Measurements from ENCODE around the gene FRMD4B. TPM values are rescaled to one million over a fixed set of nuclear protein-coding genes. Genes with fewer than 3 reads are reported as not detected.

The FRMD4B gene
- total and polyA plus RNA-seq, 2 donors (not counting 3 experiments of a cell fraction or from before 2014, with no cell fraction given), result 66.4 to 89.7 TPM

DNA sequence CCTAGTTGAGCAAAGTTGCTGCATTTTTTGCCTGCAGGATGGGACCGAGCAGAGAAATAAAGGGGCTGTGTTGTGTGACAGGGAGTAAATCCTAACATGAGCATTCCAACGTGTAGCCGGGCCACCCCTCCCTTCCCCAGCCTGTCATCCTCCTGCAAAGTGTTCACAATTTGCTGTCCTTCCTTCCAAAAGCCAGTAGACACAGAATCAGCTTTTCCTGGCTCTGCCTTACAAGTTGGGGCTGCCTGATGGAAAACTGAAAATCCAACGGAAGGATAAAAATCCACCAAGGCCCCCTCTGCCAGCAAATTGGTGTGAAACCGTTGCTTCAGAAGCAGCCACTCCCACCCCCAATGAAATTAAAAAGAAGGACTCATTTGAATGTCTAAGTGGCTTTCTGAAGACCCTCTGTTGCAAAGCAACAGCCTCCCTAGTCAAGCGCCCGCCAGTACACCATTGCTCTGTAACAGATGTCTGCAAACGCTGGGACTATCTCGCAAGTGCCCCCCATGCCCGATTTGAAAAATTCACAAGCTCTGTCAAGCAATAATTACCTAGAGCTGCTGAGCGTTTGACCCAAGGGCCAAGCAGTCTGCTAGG, 665 bp downstream of the FRMD4B start:
- H3K36me3 ChIP-seq (ENCODE audit: control insufficient read depth in 2 of 2, extremely low read depth in 1 of 2, insufficient read depth in 2 of 2, low read length in 2 of 2), result no peaks in the 10 kb centered on the region
- H2AFZ ChIP-seq (ENCODE audit: low read depth, low read length), result peak overlapping the region; percentile 79
- H3K4me2 ChIP-seq (ENCODE audit: insufficient read depth, low read length), result peak overlapping the region; percentile 51
- H3K4me1 ChIP-seq (ENCODE audit: control insufficient read depth, extremely low read depth, insufficient read depth, low read length), result peaks cover 17% of the 10 kb centered on the region
- no peaks in the 10 kb centered on the region for H3K9me1 ChIP-seq (replicated peaks; ENCODE audit: control insufficient read depth, extremely low read depth, insufficient read depth, low read length)
- ChIA-PET CTCF (interaction anchor here (0.6 to 4.0 kb wide), 17 partner anchors 8 to 264 kb away, joined by 3 to 26 read pairs (median 6); no protein-coding TSS in a partner anchor), POLR2A (no interaction called here)
- H3K4me3 ChIP-seq (replicated peaks in 1 of 3; ENCODE audit: insufficient read depth in 1 of 3, low read depth in 1 of 3, low read length in 3 of 3), result peak overlapping the region; percentile 18 to 50 (median 33)
- TF ChIP-seq POLR2A (IDR thresholded peaks at IDR 0.05; ENCODE audit: low read depth, low read length), result no peak
- no peak for TF ChIP-seq GATA2 (IDR thresholded peaks at IDR 0.05; ENCODE audit: insufficient read depth, insufficient read length, low read depth, low read length)
- TF ChIP-seq, protein P1, sequence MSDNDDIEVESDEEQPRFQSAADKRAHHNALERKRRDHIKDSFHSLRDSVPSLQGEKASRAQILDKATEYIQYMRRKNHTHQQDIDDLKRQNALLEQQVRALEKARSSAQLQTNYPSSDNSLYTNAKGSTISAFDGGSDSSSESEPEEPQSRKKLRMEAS (IDR thresholded peaks at IDR 0.05; ENCODE audit: insufficient read depth, insufficient read length), result no peak
- TF ChIP-seq EZH2 (IDR thresholded peaks at IDR 0.05; ENCODE audit: borderline replicate concordance, low read depth, low read length, severe bottlenecking), result no peak
- TF ChIP-seq POLR2AphosphoS5 (IDR thresholded peaks at IDR 0.05; ENCODE audit: insufficient read depth, low read depth, low read length), result no peak
- no peak for TF ChIP-seq FOS (IDR thresholded peaks at IDR 0.05; ENCODE audit: borderline replicate concordance, insufficient read depth, low read length)
- TF ChIP-seq, protein P2, sequence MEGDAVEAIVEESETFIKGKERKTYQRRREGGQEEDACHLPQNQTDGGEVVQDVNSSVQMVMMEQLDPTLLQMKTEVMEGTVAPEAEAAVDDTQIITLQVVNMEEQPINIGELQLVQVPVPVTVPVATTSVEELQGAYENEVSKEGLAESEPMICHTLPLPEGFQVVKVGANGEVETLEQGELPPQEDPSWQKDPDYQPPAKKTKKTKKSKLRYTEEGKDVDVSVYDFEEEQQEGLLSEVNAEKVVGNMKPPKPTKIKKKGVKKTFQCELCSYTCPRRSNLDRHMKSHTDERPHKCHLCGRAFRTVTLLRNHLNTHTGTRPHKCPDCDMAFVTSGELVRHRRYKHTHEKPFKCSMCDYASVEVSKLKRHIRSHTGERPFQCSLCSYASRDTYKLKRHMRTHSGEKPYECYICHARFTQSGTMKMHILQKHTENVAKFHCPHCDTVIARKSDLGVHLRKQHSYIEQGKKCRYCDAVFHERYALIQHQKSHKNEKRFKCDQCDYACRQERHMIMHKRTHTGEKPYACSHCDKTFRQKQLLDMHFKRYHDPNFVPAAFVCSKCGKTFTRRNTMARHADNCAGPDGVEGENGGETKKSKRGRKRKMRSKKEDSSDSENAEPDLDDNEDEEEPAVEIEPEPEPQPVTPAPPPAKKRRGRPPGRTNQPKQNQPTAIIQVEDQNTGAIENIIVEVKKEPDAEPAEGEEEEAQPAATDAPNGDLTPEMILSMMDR (IDR thresholded peaks at IDR 0.05; ENCODE audit: extremely low read depth in 1 of 2, insufficient read depth in 1 of 2, low read depth in 1 of 2, low read length in 2 of 2), result no peak
- TF ChIP-seq JUN (IDR thresholded peaks at IDR 0.05; ENCODE audit: borderline replicate concordance, insufficient read depth, insufficient read length, low read depth), result no peak
- no peak for TF ChIP-seq MYC (IDR thresholded peaks at IDR 0.05; ENCODE audit: low read depth, low read length)
- DNase-seq (ENCODE audit: low read depth, low spot score) (no peak), FAIRE-seq (no peak)
- no peak overlapping the region for H3K9ac ChIP-seq (replicated peaks; ENCODE audit: extremely low read depth, insufficient read depth, low read length)
- H3K79me2 ChIP-seq (ENCODE audit: control insufficient read depth, insufficient read depth, low read length), result no peaks in the 10 kb centered on the region
- dilution Hi-C loops (cut with MboI; ENCODE audit: extremely low pct_ligation_motif_present, low sequenced_read_pairs) (no loop called here), intact Hi-C loops (cut with micrococcal nuclease) (no loop called here)
- no peaks in the 10 kb centered on the region for H3K27me3 ChIP-seq (ENCODE audit: control insufficient read depth in 2 of 2, insufficient read depth in 2 of 2, low read length in 2 of 2)
- BruUV-seq (replicated peaks), result no TSS peak
- H3K9me3 ChIP-seq (replicated peaks; ENCODE audit: control insufficient read depth, insufficient read depth, low read length), result no peaks in the 10 kb centered on the region
- no peaks in the 10 kb centered on the region for H4K20me1 ChIP-seq (replicated peaks; ENCODE audit: control insufficient read depth, extremely low read depth, insufficient read depth, low read length)
- no peak overlapping the region for H3K27ac ChIP-seq (ENCODE audit: insufficient read depth, low read depth, low read length)

Data from endothelial cell of umbilical vein (primary cell).